ENCODE data around the gene TCF7L2.

The TCF7L2 gene

GRCh38 chr10:112956631-112957350 is 6.7 kb downstream of the TCF7L2 start:
- POLR2A ChIA-PET (ENCODE audit: low non-redundant PET) = no interaction called here
- H3K27ac ChIP-seq = peak overlapping the region; percentile 39; the same call in 1 of the 2 replicates
- DNase-seq (ENCODE audit: low spot score) = no peak
- TF ChIP-seq CTCF (conservative IDR thresholded peaks at IDR 0.05; ENCODE audit: low read depth) = no peak
- CTCF ChIA-PET = no interaction called here

- no peak overlapping the region for H3K27ac ChIP-seq
- DNase-seq (ENCODE audit: low spot score) = no peak
- ChIA-PET POLR2A (ENCODE audit: low non-redundant PET) (interaction anchor here (0.6 kb wide), 1 partner anchor 170 kb away, joined by 9 read pairs; no protein-coding TSS in a partner anchor), CTCF (no interaction called here)
- TF ChIP-seq CTCF (conservative IDR thresholded peaks at IDR 0.05; ENCODE audit: low read depth) = no peak
Observed at GRCh38 chr10:112957640-112958092, 7.6 kb downstream of the TCF7L2 start.

- DNase-seq (ENCODE audit: low spot score) = peak; percentile 66
- CTCF ChIA-PET = interaction anchor here (0.6 kb wide), 1 partner anchor 145 kb away, joined by 4 read pairs; no protein-coding TSS in a partner anchor
- TF ChIP-seq CTCF (conservative IDR thresholded peaks at IDR 0.05; ENCODE audit: low read depth) = no peak
- no peak overlapping the region for H3K27ac ChIP-seq
- POLR2A ChIA-PET (ENCODE audit: low non-redundant PET) = interaction anchor here (0.5 to 0.6 kb wide), 2 partner anchors 38 to 169 kb away, joined by 3 to 9 read pairs; no protein-coding TSS in a partner anchor
Observed at GRCh38 chr10:112958275-112958995, 8.4 kb downstream of the TCF7L2 start.

- TF ChIP-seq CTCF (conservative IDR thresholded peaks at IDR 0.05; ENCODE audit: low read depth) = no peak
- ChIA-PET POLR2A (ENCODE audit: low non-redundant PET) (no interaction called here), CTCF (interaction anchor here (0.5 to 0.8 kb wide), 5 partner anchors 42 to 630 kb away, joined by 3 to 4 read pairs (median 3); no protein-coding TSS in a partner anchor)
- no peak overlapping the region for H3K27ac ChIP-seq
- DNase-seq (ENCODE audit: low spot score) = peak; percentile 70
Observed at GRCh38 chr10:112959207-112959838, 9.3 kb downstream of the TCF7L2 start.

- ChIA-PET POLR2A (ENCODE audit: low non-redundant PET) (no interaction called here), CTCF (no interaction called here)
- TF ChIP-seq CTCF (conservative IDR thresholded peaks at IDR 0.05; ENCODE audit: low read depth) = no peak
- no peak for DNase-seq (ENCODE audit: low spot score)
- peak overlapping the region; percentile 51 for H3K27ac ChIP-seq
Observed at GRCh38 chr10:112960151-112960681, 10.2 kb downstream of the TCF7L2 start.

GRCh38 chr10:112961609-112962008 is 11.6 kb downstream of the TCF7L2 start:
- TF ChIP-seq CTCF (conservative IDR thresholded peaks at IDR 0.05; ENCODE audit: low read depth) = no peak
- CTCF ChIA-PET = no interaction called here
- DNase-seq (ENCODE audit: low spot score) = no peak
- H3K27ac ChIP-seq = peak overlapping the region; percentile 51
- POLR2A ChIA-PET (ENCODE audit: low non-redundant PET) = no interaction called here

All from RWPE1 (cell line).